GM21367 (cell line): ENCODE results near the gene COMMD6.

Experiments used
- ATAC-seq: cut with Tn5 transposase; IDR thresholded peaks from one replicate; pipeline ENCODE4 v1.9.1; 2021; ENCODE audit not compliant: unreplicated experiment

The COMMD6 gene

GRCh38 chr13:75530549-75530961, 7.1 kb downstream of the COMMD6 start:
- no peak for ATAC-seq

- no peak for ATAC-seq
Observed at GRCh38 chr13:75521956-75522355, 15.7 kb downstream of the COMMD6 start.

GRCh38 chr13:75518439-75519088, 19.1 kb downstream of the COMMD6 start:
- ATAC-seq: no peak

GRCh38 chr13:75514080-75514995, 23.3 kb downstream of the COMMD6 start:
- no peak for ATAC-seq

- ATAC-seq: no peak
Observed at GRCh38 chr13:75513271-75513670, 24.4 kb downstream of the COMMD6 start.

- ATAC-seq: peak; percentile 91
Observed at GRCh38 chr13:75512253-75512652, 25.4 kb downstream of the COMMD6 start.

GRCh38 chr13:75511051-75511625, 26.5 kb downstream of the COMMD6 start:
- ATAC-seq: no peak

GRCh38 chr13:75508002-75508548, 29.6 kb downstream of the COMMD6 start:
- ATAC-seq: no peak

- no peak for ATAC-seq
Observed at GRCh38 chr13:75507027-75508001, 30.3 kb downstream of the COMMD6 start.

- ATAC-seq: no peak
Observed at GRCh38 chr13:75506018-75506417, 31.6 kb downstream of the COMMD6 start.

GRCh38 chr13:75505327-75505726, 32.3 kb downstream of the COMMD6 start:
- ATAC-seq: no peak

GRCh38 chr13:75495938-75496337, 41.7 kb downstream of the COMMD6 start:
- ATAC-seq: no peak

GRCh38 chr13:75494491-75494890, 43.1 kb downstream of the COMMD6 start:
- no peak for ATAC-seq

- ATAC-seq: no peak
Observed at GRCh38 chr13:75493156-75493555, 44.5 kb downstream of the COMMD6 start.

GRCh38 chr13:75492389-75492788, 45.3 kb downstream of the COMMD6 start:
- ATAC-seq: no peak

- ATAC-seq: no peak
Observed at GRCh38 chr13:75491376-75491775, 46.3 kb downstream of the COMMD6 start.

GRCh38 chr13:75489502-75490263, 48.0 kb downstream of the COMMD6 start:
- peak; percentile 88 for ATAC-seq

- ATAC-seq: no peak
Observed at GRCh38 chr13:75486146-75487062, 51.2 kb downstream of the COMMD6 start.
